LHCN-M2 (cell line): ENCODE measurements around the gene COQ8B. TPM values are rescaled to one million over a fixed set of nuclear protein-coding genes. Genes with fewer than 3 reads are reported as not detected.

Experiments
- DNase-seq: peaks from one replicate; pipeline ENCODE4 v3.0.0-alpha.2; 2012; ENCODE audit warnings: low read depth
- total RNA-seq: library from RNA; depleted of rRNA; stranded (reverse); fragments of >200 nt; gene quantifications from 2 replicates; pipeline ENCODE4 v1.2.3, GENCODE V29; 2014

COQ8B gene
- total RNA-seq, 1 experiment from 2014 or later, result 54.7 TPM

DNA sequence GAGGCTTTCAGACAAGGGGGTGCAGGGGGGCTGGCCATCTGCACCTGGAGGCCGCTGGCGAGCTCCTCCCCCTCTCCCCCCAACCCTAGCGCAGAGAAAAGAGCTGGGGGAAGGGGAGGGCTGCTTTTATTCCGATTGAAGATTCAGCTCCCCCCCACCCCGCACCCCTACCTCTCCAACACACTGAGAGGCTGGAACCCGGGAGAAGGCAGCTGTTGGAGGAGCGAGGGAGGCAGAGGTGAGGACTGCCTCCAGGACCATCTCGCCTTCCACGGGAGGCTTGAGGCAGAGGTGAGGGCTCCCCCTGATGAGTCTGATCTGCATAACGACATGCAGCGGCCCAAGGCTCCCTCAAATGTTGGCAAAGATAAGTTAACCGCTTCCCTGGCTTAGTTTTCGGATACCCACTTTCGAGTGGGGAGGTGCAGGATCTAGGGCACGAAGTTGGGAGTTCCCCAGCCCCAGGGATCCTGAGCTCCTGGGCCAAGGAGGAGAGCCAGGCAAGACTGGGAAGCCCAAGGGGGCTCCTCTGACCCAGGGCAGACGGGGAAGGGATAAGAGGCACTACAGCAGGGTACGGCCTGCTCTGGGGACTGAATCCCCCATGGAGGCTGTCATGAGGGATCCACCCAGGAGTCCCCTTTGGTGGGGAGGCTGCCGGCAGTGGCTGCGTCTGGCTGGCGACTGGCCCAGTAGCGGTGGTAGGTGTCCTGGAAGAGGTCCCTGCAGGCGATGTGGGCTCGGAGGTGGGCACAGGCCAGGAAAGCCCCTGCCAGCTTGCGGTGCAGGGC lies 25.1 kb downstream of the COQ8B start:
- no peak for DNase-seq

DNA sequence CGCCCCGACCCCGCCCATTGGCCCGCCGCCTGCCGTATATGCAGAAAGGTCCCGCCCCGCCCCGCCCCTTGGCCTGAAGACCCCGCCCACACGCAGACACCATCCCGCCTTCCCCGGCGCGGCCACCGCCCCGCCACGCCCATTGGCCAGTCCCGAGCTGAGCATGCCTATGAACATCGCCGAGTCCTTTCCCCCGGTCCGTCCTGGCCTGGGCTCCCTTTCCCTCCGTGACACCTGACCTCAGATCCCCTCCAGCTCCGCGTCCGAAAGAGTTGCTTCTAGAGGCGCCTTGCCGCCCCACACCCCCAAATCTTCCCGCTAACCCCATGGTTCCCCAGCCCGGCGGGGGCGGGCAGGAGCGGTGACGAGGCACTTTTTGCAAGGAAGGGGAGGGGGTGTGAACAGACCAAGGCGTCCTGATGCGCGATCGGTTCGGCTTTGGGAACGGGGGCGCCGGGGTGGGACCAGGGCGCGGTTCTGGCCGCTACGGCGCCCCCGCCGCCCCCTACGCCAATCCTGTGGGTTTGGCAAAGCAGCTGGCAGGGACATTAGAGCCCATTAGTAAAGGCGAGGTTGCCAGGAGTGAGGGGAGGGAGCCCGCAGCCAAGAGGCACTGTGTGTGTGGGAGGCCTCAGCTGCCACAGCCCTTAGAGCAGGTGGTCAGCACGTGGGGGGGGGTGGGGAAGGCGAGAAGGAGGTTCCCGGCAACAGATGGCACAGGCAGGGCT lies 25.8 kb downstream of the COQ8B start:
- DNase-seq, result peak; percentile 89

DNA sequence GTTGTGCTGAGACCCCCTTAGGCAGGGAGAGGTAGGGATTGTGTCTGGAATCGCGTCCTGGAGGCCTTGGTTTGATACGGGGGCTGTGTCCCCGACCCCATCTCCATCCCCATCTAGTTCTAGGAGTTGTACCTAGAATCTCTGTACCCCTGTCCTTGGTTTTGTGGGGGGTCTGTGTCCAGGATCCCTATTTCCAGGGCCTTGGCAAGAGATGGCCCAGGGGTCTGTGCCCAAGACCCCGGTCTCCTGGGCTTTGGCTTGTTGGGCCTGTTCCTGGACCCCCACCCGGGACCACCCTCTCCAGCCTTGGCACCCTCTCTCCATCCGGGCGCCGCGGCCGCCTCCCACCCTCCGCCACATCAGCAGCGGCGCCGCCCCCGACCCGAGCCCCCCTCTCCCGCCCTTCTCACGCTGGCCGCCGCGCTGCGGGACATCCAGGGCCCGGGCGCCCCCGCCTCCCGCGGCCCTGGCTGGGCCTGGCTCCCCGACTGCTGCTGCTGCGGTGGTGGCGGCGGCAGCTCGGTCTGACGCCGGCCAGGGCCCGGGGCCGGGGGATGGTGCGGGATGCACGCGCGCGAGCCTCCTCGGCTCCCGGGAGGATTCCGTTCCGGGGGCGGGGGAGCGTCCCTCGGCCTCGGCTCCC lies 26.5 kb downstream of the COQ8B start, which contains the start of gene NUMBL:
NUMBL (minus strand) TSS at position 602 of the 643 bp plus-strand sequence; CDS start at position 434, 168 bp downstream.
- no peak for DNase-seq

DNA sequence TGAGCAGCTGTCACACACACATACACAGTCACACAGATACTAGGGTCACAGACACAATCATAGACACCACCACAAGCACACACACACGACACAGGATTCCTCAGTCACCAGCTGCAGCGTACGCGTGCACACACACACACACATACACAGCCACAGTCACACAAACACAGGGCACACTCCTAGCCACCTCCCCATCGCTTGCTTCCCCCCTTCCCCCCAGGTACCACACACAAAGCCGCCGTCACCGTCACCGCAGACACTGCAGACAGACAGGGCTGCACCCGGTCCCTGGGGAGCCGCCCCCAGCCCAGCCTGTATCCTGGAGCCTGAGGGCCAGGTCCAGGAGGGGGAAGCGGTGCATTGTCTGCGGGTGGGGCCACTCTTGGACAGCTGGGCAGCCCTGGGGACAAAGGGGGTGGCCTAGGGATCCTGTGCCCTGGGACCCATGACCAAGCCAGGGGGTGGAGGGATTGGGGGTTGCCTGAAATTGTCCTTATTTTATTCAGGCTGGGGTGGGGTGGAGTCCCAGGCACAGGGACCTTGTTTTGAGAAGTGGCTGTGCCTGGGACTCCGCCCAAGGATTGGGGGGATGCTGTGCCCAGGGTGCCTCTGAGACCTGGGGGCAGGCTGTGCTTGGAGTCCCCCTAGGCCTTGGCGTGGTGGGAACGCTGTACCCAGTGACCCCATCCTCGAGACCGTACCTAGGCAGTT lies 27.2 kb downstream of the COQ8B start:
- DNase-seq, result peak; percentile 34

DNA sequence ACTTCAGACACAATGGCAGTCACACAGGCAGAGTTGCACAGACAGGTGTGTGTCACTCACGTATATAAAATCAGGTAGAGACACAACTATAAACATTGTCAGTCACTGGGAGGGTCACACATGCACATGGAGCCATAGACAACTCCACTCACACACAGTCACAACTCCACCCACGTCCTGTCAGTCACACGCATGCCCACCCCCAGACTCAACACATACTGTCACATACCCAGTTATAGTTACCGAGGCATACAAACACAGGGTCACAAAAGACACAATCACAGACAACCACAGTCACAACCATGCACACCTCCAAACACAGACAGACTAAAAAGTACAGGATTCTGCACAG lies 27.7 kb downstream of the COQ8B start:
- DNase-seq, result no peak

DNA sequence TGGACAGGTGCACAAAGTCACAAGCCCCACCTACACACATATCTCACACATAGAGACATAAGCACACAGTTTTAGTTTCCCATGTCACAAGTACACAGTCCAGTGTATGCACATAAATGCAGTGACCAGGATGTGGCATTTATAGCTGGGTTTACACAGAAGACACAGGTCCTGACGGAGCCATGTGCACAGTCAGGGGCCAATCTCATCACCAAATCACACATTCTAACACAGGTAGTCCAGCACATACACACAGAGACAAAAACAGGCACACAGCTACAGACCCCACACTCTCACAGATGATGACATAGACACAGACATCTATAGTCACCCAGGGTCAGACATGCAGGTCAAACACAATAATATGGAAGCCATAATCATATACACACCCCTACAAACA lies 28.4 kb downstream of the COQ8B start:
- DNase-seq, result no peak

DNA sequence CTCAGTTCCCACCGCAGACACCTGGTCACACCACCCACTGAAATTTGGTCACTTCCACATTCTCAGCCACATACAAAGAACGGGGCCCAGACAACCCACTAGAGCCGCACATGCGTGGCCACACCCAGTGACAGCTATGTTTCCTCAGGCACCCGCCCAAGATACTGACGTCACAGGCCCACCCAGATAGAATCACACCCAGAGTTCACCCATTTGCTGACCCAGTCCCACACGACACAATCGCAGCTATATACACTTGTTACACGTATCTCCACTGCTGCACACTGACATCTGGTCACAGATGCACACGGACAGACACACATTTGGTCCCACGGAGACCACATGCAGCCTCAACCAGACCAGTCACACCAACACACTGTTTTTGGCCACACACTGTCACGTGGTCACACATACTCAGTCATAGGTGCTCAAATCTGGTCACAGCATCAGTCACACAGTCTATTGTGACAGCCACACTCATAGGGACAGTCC lies 29.1 kb downstream of the COQ8B start:
- peak; percentile 63 for DNase-seq

DNA sequence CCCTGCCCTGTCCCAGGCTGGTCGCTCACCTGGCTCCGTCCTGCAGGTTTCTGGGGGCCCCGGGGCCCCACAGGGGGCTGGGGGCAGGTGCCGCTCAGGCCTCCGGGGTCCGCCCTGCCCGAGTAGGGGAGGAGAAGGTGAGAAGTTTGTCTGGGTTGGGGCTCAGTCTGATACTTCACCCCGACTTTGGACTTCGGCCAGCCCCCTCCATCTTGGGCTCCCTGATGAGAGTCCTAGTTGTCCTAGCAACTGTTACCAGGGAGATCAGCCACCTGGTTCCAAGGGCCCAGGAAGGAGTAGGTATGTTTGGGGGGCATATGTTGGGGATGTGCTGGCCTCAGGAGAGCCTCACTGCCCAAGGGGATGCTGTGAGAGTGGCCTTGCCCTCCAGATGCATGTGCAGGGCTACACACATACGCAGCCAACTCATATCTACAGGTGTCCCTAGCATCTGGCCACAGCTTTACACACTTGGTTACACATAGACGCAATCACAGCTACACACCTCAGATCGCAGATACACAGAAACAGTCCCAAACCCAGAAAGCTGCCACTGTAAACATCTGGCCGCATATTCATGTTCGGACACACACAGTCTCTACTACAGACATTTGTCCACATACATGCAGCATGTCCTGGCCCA lies 29.7 kb downstream of the COQ8B start:
- DNase-seq, result no peak

DNA sequence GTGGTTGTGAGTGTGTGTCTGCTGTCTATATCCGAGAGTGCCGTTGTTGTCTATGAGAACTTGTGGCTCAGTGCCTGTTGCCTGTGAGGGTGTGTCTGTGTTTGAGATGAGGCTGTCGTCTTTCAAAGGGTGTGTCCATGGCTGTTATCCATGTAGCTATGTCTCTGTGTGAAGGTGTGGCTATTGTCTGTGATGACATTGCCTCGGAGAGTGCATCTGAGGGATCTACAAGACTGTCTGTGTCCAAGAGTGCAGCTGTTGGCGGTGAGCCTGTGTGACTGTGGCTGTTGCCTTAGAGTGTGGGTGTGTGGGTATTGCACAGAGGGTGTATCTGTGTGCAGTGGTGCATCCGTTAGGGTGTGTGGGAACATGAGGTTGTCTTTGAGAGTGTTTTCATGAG lies 31.1 kb downstream of the COQ8B start:
- no peak for DNase-seq

DNA sequence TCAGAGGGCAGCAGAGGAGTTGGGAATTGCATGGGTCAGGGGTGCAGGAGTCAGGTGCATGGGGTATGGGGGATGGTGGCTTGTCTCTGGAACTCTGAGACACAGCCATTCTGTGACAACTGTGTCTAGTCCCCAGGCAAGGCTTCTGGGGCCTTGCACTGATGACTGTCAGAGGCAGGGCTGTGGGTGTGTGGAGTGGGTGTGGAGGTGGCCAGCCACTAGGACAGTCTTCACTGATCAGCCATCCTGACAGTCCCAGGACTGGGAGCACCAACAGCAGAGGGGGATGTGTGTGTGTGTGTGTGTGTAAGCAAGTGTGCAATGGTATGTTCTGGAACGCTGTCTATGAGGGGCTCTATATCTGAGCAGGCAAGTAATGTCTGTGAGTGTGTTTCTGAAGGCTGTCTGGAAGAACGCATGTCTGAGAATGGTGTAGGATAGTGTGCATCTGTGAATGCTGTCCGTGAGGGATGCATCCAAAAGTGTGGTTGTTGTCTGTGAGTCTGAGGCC lies 31.6 kb downstream of the COQ8B start:
- no peak for DNase-seq

DNA sequence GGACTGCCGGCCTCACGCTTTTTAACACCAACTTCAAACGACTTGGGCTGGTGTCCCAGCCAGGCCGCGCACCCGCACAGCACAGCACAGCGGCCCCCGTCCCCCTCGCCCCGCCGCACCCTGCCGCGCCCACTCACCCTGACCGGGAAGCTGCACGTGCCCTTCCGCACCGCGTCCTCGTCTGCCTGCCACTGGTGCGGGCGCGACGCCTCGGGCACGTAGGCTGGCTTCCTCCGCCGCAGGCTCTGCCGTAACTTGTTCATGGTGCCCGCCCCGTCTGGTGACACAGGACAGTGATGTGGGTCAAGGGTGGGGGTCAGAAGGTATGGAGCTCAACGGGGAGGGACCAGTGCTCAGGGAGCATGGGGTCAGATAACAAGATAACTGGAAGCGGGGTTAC lies 32.4 kb downstream of the COQ8B start:
- no peak for DNase-seq

DNA sequence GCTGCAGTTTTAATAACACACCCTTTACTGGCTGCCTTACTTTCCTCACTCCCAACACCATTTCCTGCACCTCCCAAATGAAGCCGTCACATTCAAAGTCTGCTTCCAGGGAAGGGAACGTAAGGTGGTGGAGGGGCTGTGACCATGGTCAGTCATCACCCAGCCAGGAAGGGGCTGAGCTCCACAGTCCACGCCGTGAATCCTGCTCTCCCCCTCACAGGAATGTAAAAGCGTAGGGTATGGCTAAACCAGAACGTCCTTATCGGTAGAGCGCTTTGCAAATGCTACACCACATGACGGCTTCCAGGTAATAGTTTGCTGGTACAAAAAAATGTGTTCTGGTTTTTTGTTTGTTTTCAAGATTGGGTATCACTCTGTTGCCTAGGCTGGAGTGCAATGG lies 33.2 kb downstream of the COQ8B start:
- DNase-seq, result no peak

DNA sequence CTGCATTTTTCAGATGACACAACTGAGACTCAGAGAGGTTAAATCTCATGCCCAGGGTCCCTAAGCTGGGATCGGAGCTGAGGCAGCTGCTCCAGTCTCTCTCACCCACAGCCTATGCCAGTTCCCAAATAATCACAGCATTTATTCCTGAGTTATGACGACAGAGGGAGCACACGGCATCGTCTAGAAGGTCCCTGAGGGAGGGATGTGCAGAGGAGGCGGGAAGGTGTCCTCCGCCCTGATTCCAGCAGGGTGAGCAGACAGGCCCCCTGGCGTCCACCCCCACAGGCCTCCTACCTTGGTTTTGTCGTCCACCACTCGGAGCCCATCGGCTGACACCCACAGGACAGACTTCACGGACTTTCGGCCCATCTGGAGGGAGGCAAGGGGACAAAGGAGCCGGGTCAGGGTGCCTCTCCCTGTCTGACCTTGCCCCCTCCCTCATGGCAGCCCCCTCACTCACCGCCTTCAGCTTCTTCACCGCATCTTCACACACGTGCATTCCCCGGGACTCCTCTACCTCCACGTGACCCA lies 34.2 kb downstream of the COQ8B start:
- DNase-seq, result no peak

DNA sequence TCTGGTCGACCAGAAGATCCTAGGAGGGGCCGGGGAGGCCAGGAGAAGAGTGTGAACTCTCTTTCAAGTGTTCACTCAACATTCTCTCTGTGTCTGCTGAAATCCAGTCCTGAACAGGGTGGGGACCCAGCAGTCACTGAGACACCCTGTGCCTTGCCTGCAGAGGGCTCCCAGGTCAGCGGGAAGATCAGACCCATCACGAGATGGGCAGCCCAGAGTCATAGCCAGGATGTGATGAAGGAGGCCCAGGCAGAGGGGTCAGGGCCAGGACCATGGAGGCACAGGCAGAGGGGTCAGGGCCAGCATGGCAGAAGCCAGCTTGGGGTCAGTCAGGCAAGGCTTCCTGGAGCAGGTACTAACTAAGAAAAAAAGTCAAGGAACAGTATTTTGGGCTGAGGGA lies 35.6 kb downstream of the COQ8B start:
- no peak for DNase-seq

DNA sequence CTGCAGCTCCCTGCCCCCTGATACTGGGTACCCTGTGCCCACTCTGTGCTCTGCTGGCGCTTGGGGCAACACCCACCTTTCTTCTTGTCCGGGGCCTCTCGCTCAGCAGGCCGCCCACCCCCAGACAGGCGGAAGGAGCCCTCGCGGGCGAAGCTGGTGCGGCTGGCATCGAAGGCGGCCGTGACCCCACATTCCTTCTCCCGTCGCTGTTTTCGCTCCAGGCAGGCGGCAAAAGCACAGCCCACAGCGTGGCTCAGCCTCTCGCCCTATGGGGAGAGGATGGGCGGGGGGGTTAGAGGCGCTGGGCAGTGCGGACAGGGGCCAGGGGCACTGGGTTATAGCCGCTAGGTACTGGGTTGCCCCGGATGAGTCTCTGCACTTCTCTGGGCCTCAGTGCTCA lies 39.5 kb downstream of the COQ8B start:
- no peak for DNase-seq

DNA sequence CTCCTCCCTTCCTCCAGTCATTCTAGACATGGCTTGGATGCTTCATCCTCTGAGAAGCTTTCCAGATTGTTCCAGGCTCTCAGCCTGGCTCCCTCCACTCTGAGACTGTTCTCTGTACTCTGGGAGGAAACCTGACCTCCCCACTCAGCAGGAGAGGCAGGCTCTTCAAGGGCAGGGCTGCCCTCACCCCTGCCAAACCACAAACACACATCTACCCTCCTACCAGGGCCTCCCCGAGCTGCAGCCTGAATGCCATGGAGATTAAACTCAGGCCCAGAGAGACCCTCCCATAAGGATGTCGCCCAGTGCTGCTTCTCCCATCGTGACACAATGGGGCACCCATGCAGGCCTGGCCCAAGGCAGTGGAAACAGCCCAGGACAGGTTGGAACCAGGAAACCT lies 42.4 kb downstream of the COQ8B start:
- no peak for DNase-seq

DNA sequence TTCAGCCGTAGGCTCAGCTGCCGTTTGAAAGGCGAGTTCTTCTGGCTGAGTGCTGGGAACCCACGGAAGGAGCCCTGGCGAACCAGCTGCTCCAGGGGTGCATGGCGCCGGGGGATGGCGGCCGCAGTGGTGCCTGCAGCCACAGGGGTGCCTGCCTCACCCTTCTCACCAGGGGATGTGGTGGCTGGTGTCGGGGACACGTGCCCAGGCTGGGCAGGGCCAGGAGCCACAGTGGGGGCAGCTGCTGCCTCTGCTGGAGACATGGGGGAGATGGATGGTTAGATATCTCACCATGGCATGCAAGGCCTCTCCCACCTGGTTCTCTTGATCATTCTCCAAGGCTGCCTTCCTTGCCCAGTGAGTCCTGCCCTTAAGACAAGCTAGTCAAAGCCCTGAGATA lies 43.3 kb downstream of the COQ8B start:
- no peak for DNase-seq

DNA sequence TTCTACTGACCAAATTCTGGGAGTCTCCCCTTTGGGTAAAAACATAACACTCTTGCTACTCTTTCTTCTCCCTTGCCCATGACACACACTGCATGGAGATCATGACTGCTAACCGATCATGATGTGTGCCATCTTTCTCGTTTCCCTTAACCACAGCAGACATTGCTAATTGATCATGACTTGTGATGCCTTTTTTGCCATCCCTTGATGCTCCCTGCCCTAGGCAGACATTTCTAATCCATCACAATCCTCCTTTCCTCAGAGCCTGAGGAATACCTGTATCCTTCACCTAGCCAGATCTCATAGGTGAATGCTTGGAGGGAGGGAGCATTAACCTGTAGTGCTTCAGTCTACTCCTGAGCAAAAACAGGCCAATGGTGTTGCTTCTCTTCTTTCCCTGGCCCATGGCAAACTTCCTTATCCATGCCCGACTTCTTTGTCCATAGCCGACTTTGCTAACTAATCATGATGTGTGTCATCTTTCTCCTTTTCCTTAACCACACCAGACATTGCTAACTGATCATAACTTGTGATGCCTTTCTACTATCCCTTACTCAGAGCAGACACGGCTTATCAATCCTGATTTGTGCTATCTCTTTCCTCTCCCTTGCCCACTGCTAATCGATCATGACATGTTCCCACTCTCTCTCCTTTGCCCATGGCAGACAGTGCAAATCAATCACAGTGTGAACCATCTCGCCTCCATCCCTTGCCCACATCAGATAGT lies 44.0 kb downstream of the COQ8B start:
- no peak for DNase-seq

DNA sequence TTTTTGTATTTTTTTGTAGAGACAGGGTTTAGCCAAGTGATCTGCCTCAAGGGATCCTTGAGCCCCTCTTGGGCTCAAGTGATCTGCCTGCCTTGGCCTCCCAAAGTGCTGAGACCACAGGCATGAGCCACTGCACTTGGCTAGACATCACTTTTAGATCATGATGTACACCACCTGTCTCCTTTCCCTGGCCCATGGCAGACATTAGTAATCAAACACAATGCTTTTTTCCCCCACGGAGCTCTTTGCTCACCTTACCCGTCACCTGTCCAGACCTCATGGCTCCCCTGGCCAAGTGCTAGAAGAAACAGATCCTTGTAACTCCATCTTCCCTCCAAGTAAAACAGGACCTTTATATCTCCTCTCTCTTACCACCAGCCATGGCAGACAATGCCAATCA lies 44.6 kb downstream of the COQ8B start:
- DNase-seq, result no peak

DNA sequence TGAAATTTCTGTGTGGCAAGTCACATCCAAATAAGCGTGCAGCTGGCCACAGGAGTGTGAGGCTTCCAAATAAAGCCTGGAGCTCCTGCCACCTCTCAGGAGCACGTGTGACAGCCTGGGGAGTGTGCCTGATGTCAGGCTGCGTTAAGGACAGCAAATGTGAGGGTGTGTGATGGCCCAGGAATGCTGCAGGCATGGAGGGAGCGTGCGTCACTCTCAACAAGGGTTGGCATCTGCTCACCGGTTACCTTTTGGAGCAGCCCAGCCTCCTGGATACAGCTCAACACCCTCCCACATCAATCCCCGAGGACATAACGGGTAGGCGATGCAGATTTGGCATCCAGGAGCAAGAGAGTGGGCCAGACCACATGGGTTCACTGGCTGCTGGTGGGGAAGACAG lies 45.3 kb downstream of the COQ8B start:
- no peak for DNase-seq
